HCT116 (cell line): ENCODE measurements around the gene TECPR1. TPM values are rescaled to one million over a fixed set of nuclear protein-coding genes. Genes with fewer than 3 reads are reported as not detected.

Source experiments
- ATAC-seq: fragments of 200-7000 bp; cut with Tn5 transposase; 2 replicates; pipeline ENCODE4 v1.9.1; 2020; ENCODE audit warnings: mild to moderate bottlenecking, moderate library complexity
- BruUV-seq: library from RNA; stranded (reverse); fragments of 400-500 nt; replicated peaks from 2 replicates; lab custom pipeline; 2021; lab: Mats Ljungman, UMichigan
- CTCF ChIA-PET: fragments of 300-600 bp; sonication (Branson Sonifier 250); formaldehyde crosslinking; loops from one replicate; lab custom pipeline; 2021; ENCODE audit warnings: antibody characterized with exemption; lab: Charles Lee
- POLR2A ChIA-PET: fragments of 300-600, 350-600 bp; sonication (Branson Sonifier 250); formaldehyde crosslinking; loops from one replicate; lab custom pipeline; 2021; ENCODE audit warnings: antibody characterized with exemption; lab: Charles Lee
- RAD21 ChIA-PET, 2 experiments: fragments of 300-600 bp; sonication (Branson Sonifier 250); formaldehyde crosslinking; loops; one replicate each; lab custom pipeline; 2023; ENCODE audit warnings: low total read pairs in 2 of 2; ENCODE audit not compliant: uncharacterized antibody in 2 of 2, unreplicated experiment in 2 of 2, low non-redundant PET in 1 of 2; lab: Charles Lee
- DNase-seq: peaks from one replicate; pipeline ENCODE4 v3.0.0-alpha.2; 2010; ENCODE audit warnings: low read depth, low spot score
- H2AFZ ChIP-seq: fragments of 200-600 bp; shearing (Covaris generic), sonication (generic); 2 replicates; pipeline ENCODE4 v1.6.1; 2017; ENCODE audit warnings: low read depth, mixed run types, mixed read lengths, antibody characterized with exemption, low read length; ENCODE audit not compliant: poor library complexity, severe bottlenecking
- H3K27ac ChIP-seq: 2 replicates; pipeline ENCODE4 v1.5.1; 2012; ENCODE audit warnings: low read depth, low read length
- H3K27me3 ChIP-seq: fragments of 200-600 bp; sonication (generic); 2 replicates; pipeline ENCODE4 v1.6.1; 2016; ENCODE audit warnings: mixed run types, low read length, mixed read lengths; ENCODE audit not compliant: insufficient read depth
- H3K36me3 ChIP-seq, 2 experiments: fragments of 200-500 bp in 1 of 2; fragments of 200-600 bp in 1 of 2; sonication (Bioruptor generic) in 1 of 2; sonication (generic) in 1 of 2; 2 replicates each; pipeline versions ENCODE4 v1.5.1 to v1.6.1; 2014 to 2016; ENCODE audit warnings: low read length in 2 of 2, inconsistent platforms in 1 of 2, mixed read lengths in 1 of 2, mixed run types in 1 of 2; ENCODE audit not compliant: insufficient read depth in 2 of 2, control insufficient read depth in 1 of 2
- H3K4me1 ChIP-seq, 2 experiments: fragments of 200-600 bp in 1 of 2; sonication (generic) in 1 of 2; 2 replicates each; pipeline versions ENCODE4 v1.5.1 to v1.6.1; 2012 to 2017; ENCODE audit warnings: low read length in 2 of 2, inconsistent platforms in 1 of 2, mild to moderate bottlenecking in 1 of 2, mixed read lengths in 1 of 2, mixed run types in 1 of 2, moderate library complexity in 1 of 2; ENCODE audit not compliant: insufficient read depth in 2 of 2, control insufficient read depth in 1 of 2
- H3K4me2 ChIP-seq: fragments of 200-600 bp; sonication (generic); 2 replicates; pipeline ENCODE4 v1.6.1; 2017; ENCODE audit warnings: mixed run types, low read length, mixed read lengths
- H3K4me3 ChIP-seq, 2 experiments: fragments of 200-600 bp in 1 of 2; sonication (generic) in 1 of 2; replicated peaks in 1 of 2; 2 replicates each; pipeline ENCODE4 v1.5.1; 2011 to 2016; ENCODE audit warnings: low read length in 2 of 2, control low read depth in 1 of 2, low read depth in 1 of 2, mild to moderate bottlenecking in 1 of 2, mixed read lengths in 1 of 2, mixed run types in 1 of 2
- H3K79me2 ChIP-seq: fragments of 200-600 bp; sonication (generic); 2 replicates; pipeline ENCODE4 v1.6.1; 2017; ENCODE audit warnings: mild to moderate bottlenecking, mixed run types, low read length, moderate library complexity, mixed read lengths; ENCODE audit not compliant: insufficient read depth
- H3K9ac ChIP-seq: fragments of 200-600 bp; sonication (generic); 2 replicates; pipeline ENCODE4 v1.6.1; 2016; ENCODE audit warnings: low read length, mixed read lengths
- H3K9me2 ChIP-seq: fragments of 200-600 bp; sonication (generic), shearing (Covaris generic); 2 replicates; pipeline ENCODE4 v1.6.1; 2017; ENCODE audit warnings: mixed run types, mild to moderate bottlenecking, moderate library complexity; ENCODE audit not compliant: insufficient read depth
- H3K9me3 ChIP-seq, 2 experiments: fragments of 200-500 bp in 1 of 2; fragments of 200-600 bp in 1 of 2; sonication (Bioruptor generic) in 1 of 2; sonication (generic) in 1 of 2; 2 replicates each; pipeline ENCODE4 v1.6.1; 2014 to 2017; ENCODE audit warnings: low read length in 2 of 2, mixed read lengths in 2 of 2, inconsistent platforms in 1 of 2, low read depth in 1 of 2, mild to moderate bottlenecking in 1 of 2, mixed run types in 1 of 2, moderate library complexity in 1 of 2; ENCODE audit not compliant: control insufficient read depth in 1 of 2, insufficient read depth in 1 of 2
- H4K20me1 ChIP-seq: fragments of 200-600 bp; sonication (generic), shearing (Covaris generic); 2 replicates; pipeline ENCODE4 v1.6.1; 2017; ENCODE audit warnings: mixed run types, mild to moderate bottlenecking, moderate library complexity; ENCODE audit not compliant: insufficient read depth
- ATF3 ChIP-seq: IDR thresholded peaks from 2 replicates; pipeline ENCODE4 v1.6.1; 2012
- CBX3 ChIP-seq: IDR thresholded peaks from 2 replicates; pipeline ENCODE4 v1.6.1; 2012; ENCODE audit warnings: low read depth
- EGR1 ChIP-seq: IDR thresholded peaks from 2 replicates; pipeline ENCODE4 v1.6.1; 2012; ENCODE audit warnings: low read depth
- ELF1 ChIP-seq: IDR thresholded peaks from 2 replicates; pipeline ENCODE4 v1.6.1; 2012; ENCODE audit warnings: low read depth, borderline replicate concordance
- JUND ChIP-seq: IDR thresholded peaks from 2 replicates; pipeline ENCODE4 v1.6.1; 2012
- POLR2A ChIP-seq: IDR thresholded peaks from 2 replicates; pipeline ENCODE4 v1.7.0; 2011; ENCODE audit warnings: borderline replicate concordance; ENCODE audit not compliant: insufficient read depth, insufficient read length; ENCODE audit errors: extremely low read depth
- SP1 ChIP-seq: IDR thresholded peaks from 2 replicates; pipeline ENCODE4 v1.6.1; 2012; ENCODE audit warnings: low read depth
- SRF ChIP-seq: IDR thresholded peaks from 2 replicates; pipeline ENCODE4 v1.6.1; 2012; ENCODE audit warnings: low read depth
- TCF7L2 ChIP-seq: IDR thresholded peaks from 2 replicates; pipeline ENCODE4 v1.7.0; 2011; ENCODE audit warnings: borderline replicate concordance, inconsistent platforms; ENCODE audit not compliant: insufficient read depth, insufficient read length; ENCODE audit errors: extremely low read depth
- YY1 ChIP-seq: IDR thresholded peaks from 2 replicates; pipeline ENCODE4 v1.6.1; 2011; ENCODE audit warnings: low read length, low read depth, moderate library complexity, mild to moderate bottlenecking; ENCODE audit not compliant: insufficient replicate concordance; ENCODE audit errors: extremely low read depth
- ZBTB33 ChIP-seq: IDR thresholded peaks from 2 replicates; pipeline ENCODE4 v1.6.1; 2011; ENCODE audit warnings: mild to moderate bottlenecking, low read length, moderate library complexity; ENCODE audit not compliant: insufficient replicate concordance; ENCODE audit errors: extremely low read depth
- ZNF274 ChIP-seq: fragments of 200-500 bp; sonication (Bioruptor generic); IDR thresholded peaks from 2 replicates; pipeline ENCODE4 v1.6.1; 2014; ENCODE audit warnings: mild to moderate bottlenecking, low read depth, low read length, inconsistent platforms
- intact Hi-C: fragments of 100-400 bp; cut with micrococcal nuclease; formaldehyde crosslinking; loops from 2 replicates; pipeline ENCODE4 v1.10.0; 2022
- total RNA-seq: library from RNA; stranded (reverse); gene quantifications from one replicate; pipeline ENCODE4 v1.2.1, GENCODE V29; 2021; ENCODE audit not compliant: unreplicated experiment

The TECPR1 gene
- total RNA-seq, 1 experiment from 2014 or later, result 19.9 TPM

- CTCF ChIA-PET, result no interaction called here
- intact Hi-C loops, result no loop called here
These were observed 7.2 kb downstream of the TECPR1 start for GRCh38 chr7:98244871-98245270.

More at GRCh38 chr7:98244871-98245270, 7.2 kb downstream of the TECPR1 start:
- RAD21 ChIA-PET, result no interaction called here
- POLR2A ChIA-PET, result interaction anchor here (1.3 kb wide), 1 partner anchor 8 kb away, joined by 3 read pairs; no protein-coding TSS in a partner anchor
- Histone ChIP-seq H3K4me1 (peaks cover 7 to 14% of the 10 kb centered on the region in 2 experiments), H2AFZ (no peak overlapping the region), H4K20me1 (no peaks in the 10 kb centered on the region), H3K4me2 (peak overlapping the region; percentile 76)
- TF ChIP-seq POLR2A, result no peak
- no peak for TF ChIP-seq ATF3
- no peak for TF ChIP-seq ZBTB33
- no peak for TF ChIP-seq TCF7L2
- TF ChIP-seq YY1, result no peak
- no peak for TF ChIP-seq SP1
- TF ChIP-seq JUND, result no peak
- no peak for TF ChIP-seq ELF1
- no peak for TF ChIP-seq EGR1
- TF ChIP-seq ZNF274, result no peak
- TF ChIP-seq CBX3, result no peak
- no peak for TF ChIP-seq SRF
- TF ChIP-seq, all 23 proteins: peak for 0
- peak overlapping the region; percentile 45 for H3K27ac ChIP-seq
- H3K27me3 ChIP-seq, result no peaks in the 10 kb centered on the region
- H3K9me2 ChIP-seq, result no peaks in the 10 kb centered on the region
- H3K9ac ChIP-seq, result peak overlapping the region; percentile 56
- H3K79me2 ChIP-seq, result no peaks in the 10 kb centered on the region
- H3K4me3 ChIP-seq, result no peak overlapping the region
- H3K36me3 ChIP-seq, result no peaks in the 10 kb centered on the region
- no TSS peak for BruUV-seq
- H3K9me3 ChIP-seq, result no peaks in the 10 kb centered on the region
- ATAC-seq (no peak), DNase-seq (no peak)
